Hematopoietic multipotent progenitor cell treated with erythropoietin and hydrocortisone succinate and interleukin-3 and kit ligand, for 15 days (in vitro differentiated cells): Measurements from ENCODE around the gene EGFL8.
A peak's percentile ranks its signal among the peaks of the same experiment; 100 is the strongest.
"Not testable (repeated sequence)": the region's sequence is repeated elsewhere in the genome, so short reads cannot be mapped to it uniquely, and the experiment has no call there.

Experiments used
- DNase-seq: peaks from one replicate; pipeline ENCODE4 v3.0.0-alpha.2; 2015; ENCODE audit warnings: low spot score

EGFL8 gene

GRCh38 chr6:32184084-32184640 is 19.8 kb downstream of the EGFL8 start, which contains the start of gene AGER:
AGER (minus strand) TSS chr6:32184253; CDS start chr6:32184222, 31 bp downstream.
- no peak for DNase-seq

- peak; percentile 93 for DNase-seq
These were observed 21.3 kb downstream of the EGFL8 start for GRCh38 chr6:32185681-32186131.

GRCh38 chr6:32186151-32186840 is 21.9 kb downstream of the EGFL8 start:
- DNase-seq, result not testable (repeated sequence)

GRCh38 chr6:32187009-32187709 is 22.8 kb downstream of the EGFL8 start:
- DNase-seq, result no peak

- not testable (repeated sequence) for DNase-seq
These were observed 23.5 kb downstream of the EGFL8 start for GRCh38 chr6:32187725-32188380.

- DNase-seq, result no peak
These were observed 24.1 kb downstream of the EGFL8 start for GRCh38 chr6:32188381-32189068.

GRCh38 chr6:32189069-32189741 is 24.8 kb downstream of the EGFL8 start:
- DNase-seq, result no peak

- no peak for DNase-seq
These were observed 25.3 kb downstream of the EGFL8 start for GRCh38 chr6:32189742-32190053.

GRCh38 chr6:32190054-32190851 is 25.9 kb downstream of the EGFL8 start, which contains the start of gene PBX2:
PBX2 (minus strand) TSS chr6:32190202; CDS start chr6:32189915, 287 bp downstream.
- DNase-seq, result peak; percentile 83

GRCh38 chr6:32190911-32191677 is 26.7 kb downstream of the EGFL8 start:
- DNase-seq, result no peak

GRCh38 chr6:32191696-32192607 is 27.6 kb downstream of the EGFL8 start:
- no peak for DNase-seq

- DNase-seq, result no peak
These were observed 28.2 kb downstream of the EGFL8 start, which contains the start of gene GPSM3 for GRCh38 chr6:32192608-32193039. GPSM3 (minus strand) TSS chr6:32192643; CDS start chr6:32192513, 130 bp downstream.

- DNase-seq, result not testable (repeated sequence)
These were observed 28.7 kb downstream of the EGFL8 start for GRCh38 chr6:32193096-32193495.

- DNase-seq, result no peak
These were observed 30.0 kb downstream of the EGFL8 start for GRCh38 chr6:32194388-32194787.

- peak; percentile 72 for DNase-seq
These were observed 30.6 kb downstream of the EGFL8 start for GRCh38 chr6:32194825-32195651.

- peak; percentile 99 for DNase-seq
These were observed 31.2 kb downstream of the EGFL8 start for GRCh38 chr6:32195652-32195901.

GRCh38 chr6:32195902-32196681 is 31.7 kb downstream of the EGFL8 start:
- DNase-seq, result no peak
